Stimulated activated CD4-positive, alpha-beta T cell treated with anti-CD3 and anti-CD28 coated beads, Interleukin-1b, Interleukin-23, amount 100 ng/mL, for 48 hours (primary cell): ENCODE results near the gene ARHGEF1.
A peak's percentile ranks its signal among the peaks of the same experiment; 100 is the strongest.

Experiments
- DNase-seq: peaks from one replicate; pipeline ENCODE4 v3.0.0-alpha.2; 2020

The ARHGEF1 gene

DNA sequence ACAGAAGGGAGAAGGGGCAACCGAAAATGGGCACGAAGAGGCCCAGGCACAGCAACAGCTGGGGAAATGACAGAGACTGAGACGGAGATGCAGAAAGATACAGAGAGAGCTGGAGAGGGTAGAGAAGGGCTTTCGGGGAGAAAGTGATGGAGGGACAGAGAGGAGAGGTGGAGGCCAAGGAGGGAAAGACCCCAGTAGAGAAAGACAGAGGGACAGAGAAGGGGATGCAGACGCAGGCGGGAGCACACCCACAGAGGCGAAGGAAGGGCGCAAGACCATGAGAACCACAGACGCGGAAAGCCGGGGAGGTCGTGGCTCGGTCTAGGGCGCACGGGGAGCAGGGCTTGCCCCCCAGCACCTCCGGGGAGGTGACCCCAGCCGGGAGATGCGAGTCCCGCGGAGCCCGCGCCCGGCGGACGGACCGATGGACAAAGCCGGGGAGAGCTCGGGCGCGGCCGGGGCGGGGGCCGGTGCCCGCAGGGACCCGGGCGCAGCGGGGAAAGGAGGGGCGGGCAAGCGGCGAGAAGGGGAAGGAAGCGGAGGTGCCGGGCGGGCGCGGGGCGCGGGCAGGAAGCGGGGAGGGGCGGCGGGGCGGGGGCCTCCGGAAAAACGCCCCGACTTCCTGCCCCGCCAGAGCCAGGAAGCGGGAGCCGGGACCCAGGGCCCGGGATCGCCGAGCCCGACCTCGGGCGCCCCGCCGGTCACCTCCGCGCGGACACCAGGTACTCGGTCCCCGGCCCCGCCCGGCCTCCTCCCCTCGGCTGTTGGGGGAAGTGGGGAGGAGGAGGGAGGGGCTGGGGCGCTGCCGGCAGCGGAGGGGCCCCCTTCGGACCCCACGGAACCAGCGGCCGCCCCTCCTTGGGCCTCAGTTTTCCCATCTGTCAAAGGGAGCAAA lies at the start of gene ARHGEF1:
Gene ARHGEF1, plus strand, starts transcription at position 617 of the 895 bp plus-strand sequence. CDS start 4,899 bp downstream, outside the sequence.
- no peak for DNase-seq

DNA sequence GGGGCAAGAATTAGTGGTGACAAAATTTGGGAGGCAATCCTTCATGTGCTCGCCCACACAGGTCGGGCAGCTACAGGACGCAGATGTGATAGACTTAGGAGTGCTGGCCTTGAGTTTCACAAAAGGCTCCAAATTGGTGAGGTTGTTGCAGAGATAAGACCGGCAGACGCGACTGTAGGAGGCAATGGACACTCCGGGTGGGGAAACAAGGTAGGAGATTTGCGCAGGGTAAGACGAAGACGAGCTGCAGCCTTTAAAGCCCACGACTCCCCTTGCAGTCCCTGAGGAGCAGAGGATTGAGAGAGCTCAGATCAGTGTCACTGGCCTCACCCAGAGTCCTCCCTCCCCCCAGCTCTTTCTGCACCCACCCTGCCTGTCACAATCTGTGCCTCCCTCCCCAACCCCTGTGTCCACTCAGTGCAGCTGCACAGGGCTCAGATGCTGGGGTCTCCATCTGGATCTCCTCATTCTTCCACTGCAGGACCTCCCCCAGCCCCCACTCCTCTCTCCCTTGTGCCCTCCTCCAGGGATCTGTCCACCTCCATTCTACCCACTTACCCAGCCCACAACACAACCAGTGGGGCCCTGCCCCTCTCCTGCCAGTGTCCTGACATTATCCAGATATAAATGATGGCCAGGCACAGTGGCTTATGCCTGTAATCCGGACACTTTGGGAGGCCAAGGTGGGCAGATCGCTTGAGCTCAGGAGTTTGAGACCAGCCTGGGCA lies 44.8 kb upstream of the ARHGEF1 start:
- no peak for DNase-seq

- DNase-seq = no peak
Measured at GRCh38 chr19:41839211-41839610, 43.8 kb upstream of the ARHGEF1 start.

- no peak for DNase-seq
Measured at GRCh38 chr19:41843371-41843770, 39.6 kb upstream of the ARHGEF1 start.

- no peak for DNase-seq
Measured at GRCh38 chr19:41844601-41845000, 38.4 kb upstream of the ARHGEF1 start, which contains the start of gene LYPD4. TSS of gene LYPD4 (minus strand) at chr19:41844683. CDS start at chr19:41839285, 5,398 bp downstream.

- no peak for DNase-seq
Measured at GRCh38 chr19:41845001-41845050, 38.2 kb upstream of the ARHGEF1 start, which contains the start of gene DMRTC2. TSS of gene DMRTC2 (plus strand) at chr19:41845042. CDS start at chr19:41847429, 2,387 bp downstream.

DNA sequence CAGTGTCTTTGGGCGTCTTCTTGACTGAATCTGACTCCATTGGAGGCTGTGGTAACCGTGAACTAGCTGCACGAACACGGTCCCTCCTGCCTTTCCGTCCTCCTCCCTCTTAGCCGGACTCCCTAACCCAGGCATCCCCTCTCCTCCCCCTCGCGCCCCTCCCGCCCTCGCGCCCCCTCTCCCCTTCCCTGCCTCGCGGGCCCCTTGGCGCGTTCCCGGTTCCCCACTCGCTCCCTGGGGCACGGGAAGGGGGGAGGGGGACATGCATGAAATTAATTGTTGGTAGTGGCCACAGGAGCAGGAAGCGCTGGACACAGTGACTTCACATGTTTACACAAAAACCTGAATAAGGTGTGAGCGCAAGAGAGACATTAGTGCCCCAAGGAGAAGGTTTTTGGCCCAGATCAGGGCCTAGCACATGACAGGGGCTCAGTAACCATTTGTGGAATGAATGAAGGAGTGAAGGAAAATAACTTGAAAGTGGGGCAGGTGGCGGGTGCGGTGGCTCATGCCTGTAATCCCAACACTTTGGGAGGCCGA lies 37.9 kb upstream of the ARHGEF1 start:
- no peak for DNase-seq

GRCh38 chr19:41847351-41848105 lies 35.5 kb upstream of the ARHGEF1 start:
- no peak for DNase-seq

DNA sequence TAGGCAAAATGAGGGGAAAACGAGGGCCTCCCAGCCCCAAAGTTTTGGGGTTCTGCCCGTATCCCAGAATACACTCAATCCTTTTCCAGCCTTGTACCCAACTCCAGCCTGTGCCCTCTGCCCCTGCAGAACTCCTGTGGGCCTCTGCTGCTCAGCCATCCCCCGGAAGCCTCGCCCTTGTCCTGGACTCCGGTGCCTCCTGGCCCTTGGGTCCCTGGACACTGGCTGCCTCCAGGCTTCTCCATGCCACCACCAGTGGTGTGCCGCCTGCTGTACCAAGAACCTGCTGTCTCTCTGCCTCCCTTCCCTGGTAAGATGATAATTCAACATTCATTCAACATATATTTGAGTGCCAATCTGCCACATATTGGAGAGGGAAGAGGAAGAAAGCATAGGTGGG lies 34.3 kb upstream of the ARHGEF1 start:
- DNase-seq = no peak

DNA sequence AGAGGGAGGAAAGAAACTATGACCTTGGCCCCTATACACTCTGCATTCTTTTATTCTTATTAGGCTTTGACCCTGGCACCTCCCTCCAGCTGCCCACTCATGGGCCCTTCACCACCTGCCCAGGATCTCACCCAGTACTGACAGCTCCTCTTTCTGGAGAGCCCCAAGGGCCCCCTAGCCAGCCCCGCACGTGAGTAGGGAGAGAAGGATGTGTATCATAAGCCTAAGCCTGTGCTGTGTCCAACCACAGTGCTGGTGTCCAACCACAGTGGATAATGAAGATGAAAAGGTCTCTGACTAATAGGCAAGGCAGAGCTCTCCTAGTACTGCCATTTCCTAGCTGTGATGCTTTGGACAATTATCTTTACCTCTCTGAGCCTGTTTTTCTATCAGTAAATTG lies 33.9 kb upstream of the ARHGEF1 start:
- DNase-seq = no peak

DNA sequence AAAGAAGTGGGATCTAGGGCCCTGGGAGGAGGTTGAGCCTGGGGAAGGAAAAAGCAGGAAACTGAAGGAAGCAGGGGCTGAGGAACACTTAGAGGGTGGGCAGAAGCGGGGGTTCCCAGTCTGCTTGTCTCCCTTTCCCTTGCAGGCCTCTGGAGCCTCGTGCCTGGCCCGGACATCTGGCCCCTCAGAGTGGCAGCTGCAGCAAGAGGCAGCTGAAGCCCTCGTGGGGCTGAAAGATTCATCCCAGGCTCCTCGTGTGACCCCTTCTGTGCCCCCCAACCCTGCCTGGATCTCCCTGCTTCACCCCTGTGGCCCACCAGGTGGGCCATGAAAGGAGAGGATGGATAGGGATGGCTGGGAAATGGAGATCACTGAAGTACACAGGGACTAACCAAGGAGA lies 32.6 kb upstream of the ARHGEF1 start:
- no peak for DNase-seq

GRCh38 chr19:41851456-41851855 lies 31.5 kb upstream of the ARHGEF1 start:
- no peak for DNase-seq

DNA sequence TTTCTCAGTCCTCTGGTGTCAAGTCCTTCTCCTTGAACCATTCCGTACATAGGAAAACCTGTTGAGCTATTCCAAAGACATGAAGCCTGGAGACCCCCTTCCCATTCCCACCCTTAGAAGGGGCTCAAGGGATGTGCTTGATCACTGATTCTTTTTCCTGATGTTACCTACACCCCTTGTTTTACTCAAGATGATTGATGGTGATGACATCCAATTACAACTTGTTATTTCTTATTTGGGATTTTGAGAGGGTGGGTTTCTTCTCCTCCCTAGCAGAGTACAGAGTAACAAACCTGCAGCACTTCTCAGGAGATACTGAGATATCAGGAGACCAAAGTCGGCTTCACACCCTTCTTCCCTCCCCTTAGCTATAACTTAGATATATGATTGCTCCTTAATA lies 29.6 kb upstream of the ARHGEF1 start:
- no peak for DNase-seq

DNA sequence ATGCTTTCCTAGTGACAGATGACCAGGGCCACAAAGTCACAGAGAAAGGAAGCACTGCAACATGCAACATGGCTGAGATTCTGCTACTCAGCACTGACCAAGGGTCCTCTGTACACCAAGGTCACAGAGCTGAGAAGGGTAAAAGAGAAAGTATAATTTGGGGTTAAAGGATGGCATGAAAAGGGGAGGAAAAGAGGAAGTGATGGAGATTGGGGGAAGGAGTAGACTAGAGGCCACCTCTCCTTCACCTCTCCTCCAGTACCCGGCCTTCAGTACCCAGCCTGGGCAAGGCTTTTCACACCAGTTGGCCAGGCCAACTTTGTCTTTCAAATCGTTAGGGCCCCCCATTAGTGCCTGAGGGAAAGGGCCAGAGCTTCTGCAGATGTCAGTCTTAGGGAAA lies 29.2 kb upstream of the ARHGEF1 start:
- DNase-seq = no peak

- DNase-seq = no peak
Measured at GRCh38 chr19:41859213-41859617, 23.8 kb upstream of the ARHGEF1 start.

GRCh38 chr19:41859618-41860418 lies 23.2 kb upstream of the ARHGEF1 start, which contains the start of gene RPS19:
TSS of gene RPS19 (plus strand) at chr19:41860255. CDS start at chr19:41860775, 520 bp downstream.
- DNase-seq = peak; percentile 97

GRCh38 chr19:41860419-41861115 lies 22.4 kb upstream of the ARHGEF1 start:
- DNase-seq = peak; percentile 34

GRCh38 chr19:41861116-41861768 lies 21.7 kb upstream of the ARHGEF1 start:
- no peak for DNase-seq

DNA sequence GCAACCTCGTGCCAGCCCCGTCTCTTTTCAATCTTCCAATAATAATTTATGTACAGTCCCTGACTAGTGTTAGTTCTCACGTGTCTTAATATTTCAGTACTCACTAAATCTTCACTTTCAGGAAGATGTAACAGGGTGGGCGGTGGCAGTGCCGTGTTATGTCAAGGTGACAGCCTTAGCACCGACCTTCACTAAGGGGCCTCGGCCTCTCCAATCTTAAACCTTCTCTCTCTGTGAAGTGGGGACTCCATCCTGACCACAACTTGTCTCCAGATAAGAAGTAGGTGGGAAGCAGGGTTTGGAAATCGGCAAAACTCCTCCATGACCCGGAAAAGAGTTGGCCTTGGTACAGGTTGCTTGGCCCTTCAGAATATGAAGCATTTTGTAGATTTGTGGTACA lies 21.1 kb upstream of the ARHGEF1 start:
- DNase-seq = no peak

DNA sequence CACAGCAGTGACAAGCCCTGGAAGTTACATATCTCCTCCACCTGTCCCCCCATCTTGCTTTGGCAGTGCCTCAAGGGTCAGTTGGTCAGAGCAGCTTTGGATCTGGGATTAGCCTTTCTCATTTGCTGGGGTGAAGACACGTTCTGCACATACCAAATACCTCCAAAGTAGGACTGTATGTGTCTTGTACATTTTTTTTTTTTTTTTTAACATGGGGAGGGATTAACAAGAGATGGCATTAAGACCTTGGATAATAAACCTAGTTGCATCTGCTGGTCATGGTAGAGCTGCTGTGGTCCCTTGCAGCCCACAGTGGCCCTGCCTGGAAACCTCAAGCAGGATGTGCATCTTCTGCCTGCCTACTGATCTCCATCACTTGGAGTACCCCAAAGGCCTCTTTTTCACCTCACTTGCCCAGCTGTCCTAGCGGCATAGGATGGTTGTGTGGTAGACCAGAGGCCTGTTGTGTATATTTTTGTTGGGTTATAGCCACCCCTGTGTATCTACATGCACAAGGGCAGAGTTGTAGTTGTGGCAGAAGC lies 20.5 kb upstream of the ARHGEF1 start:
- no peak for DNase-seq
